ENCODE measurements around the gene TPBGL. TPM values are rescaled to one million over a fixed set of nuclear protein-coding genes. Genes with fewer than 3 reads are reported as not detected.

The TPBGL gene
- total RNA-seq, 1 experiment from 2014 or later: not detected

DNA sequence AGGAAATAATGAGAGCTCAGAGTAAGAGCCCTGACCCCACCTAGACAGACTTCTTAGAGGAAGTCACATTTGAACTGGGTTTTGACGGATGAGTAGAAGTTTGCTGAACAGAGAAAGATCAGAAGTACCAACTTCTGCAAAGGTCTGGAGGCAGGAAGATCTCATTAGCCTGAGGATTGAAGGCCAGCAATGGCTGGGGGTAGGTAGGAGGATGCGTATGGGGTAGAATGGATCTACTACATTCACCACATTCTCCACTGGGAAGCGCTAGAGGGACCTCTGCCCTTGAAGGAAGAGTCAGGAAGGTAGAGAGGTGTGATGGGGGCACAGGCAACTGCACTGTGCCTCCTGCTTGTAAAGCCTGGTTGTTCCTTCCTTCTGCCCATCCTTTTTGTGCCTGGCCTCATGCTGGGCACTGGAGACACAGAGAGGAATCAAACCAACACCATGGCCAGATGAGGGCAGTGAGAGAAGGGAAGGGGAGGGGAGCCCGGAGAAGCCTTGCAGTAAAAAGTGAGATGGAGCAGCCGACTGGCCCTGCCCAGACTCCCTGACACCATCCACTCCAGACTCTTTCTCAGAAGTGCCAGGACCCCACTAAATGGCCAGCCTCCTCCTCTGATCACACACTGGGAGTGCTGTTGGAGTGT, 4.9 kb downstream of the TPBGL start:
- DNase-seq (ENCODE audit: low read depth): no peak

- no peak for DNase-seq (ENCODE audit: low read depth)
These were observed 5.6 kb downstream of the TPBGL start for GRCh38 chr11:75246006-75246670.

- no peak for DNase-seq (ENCODE audit: low read depth)
These were observed 6.2 kb downstream of the TPBGL start for GRCh38 chr11:75246671-75247350.

DNA sequence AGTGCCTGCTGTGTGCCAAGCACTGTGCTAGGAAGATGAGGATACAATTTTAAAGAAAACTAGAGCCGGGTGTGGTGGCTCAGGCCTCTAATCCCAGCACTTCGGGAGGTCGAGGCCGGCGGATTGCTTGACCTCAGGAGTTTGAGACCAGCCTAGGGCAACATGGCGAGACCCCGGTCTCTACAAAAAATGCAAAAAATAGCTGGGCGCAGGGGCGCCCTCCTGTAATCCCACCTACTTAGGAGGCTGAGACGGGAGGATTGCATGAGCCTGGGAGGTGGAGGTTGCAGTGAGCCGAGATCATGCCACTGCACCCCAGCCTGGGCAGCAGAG, 8.3 kb downstream of the TPBGL start:
- no peak for DNase-seq (ENCODE audit: low read depth)

GRCh38 chr11:75249704-75250103, 9.1 kb downstream of the TPBGL start:
- no peak for DNase-seq (ENCODE audit: low read depth)

DNA sequence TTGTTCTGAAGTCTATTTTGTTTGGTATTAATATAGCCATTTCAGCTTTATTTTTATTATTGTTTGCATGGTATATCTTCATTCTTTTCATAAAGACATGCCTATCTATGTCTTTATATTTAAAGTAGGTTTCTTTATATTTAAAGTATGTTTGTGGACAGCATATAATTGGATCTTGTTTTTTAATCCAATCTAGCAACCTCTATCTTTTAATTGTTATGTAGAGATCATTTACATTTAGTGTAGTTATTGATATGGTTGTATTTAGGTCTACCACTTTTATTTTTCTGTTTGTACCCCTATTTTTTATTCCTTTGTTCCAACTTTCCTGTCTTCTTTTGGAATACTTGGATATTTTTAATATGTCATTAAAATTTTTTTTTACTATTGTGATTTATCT, 13.8 kb downstream of the TPBGL start:
- DNase-seq (ENCODE audit: low read depth): no peak

DNA sequence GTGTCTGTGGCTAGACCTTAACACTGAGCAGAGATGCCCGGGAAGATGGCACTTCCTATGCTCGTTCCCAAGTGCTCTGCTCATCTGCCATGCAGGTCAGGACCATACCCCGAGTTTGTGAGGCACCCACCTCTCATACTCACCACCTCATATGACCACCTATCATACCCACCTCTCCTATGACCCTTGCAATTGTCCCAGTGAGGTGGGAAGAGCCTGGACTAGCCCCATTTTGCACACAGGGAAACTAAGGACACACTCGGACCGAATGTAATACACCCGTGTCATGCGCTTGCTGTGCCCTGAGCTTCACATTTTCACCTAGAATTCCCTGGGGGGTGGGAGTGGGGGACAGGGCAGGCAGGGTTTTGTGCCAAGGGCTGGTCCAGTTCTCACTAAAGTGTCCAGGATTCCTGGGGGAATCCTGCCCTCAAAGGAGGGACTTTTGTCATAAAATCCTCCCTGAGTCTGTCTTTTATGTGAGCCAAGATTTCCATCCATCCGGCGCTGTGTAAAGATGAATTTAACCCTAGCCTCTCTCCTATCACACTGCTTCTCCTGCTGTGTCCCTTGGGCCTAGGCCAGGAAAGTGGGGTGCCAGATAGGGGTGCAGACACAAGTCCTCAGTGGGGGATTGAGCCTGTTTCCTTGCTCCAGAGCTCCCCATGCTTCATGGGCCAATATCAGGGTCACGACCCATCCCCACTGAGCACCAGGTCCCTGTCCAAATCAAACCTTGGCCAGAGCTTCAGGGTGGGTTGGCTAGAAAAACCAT, 20.0 kb downstream of the TPBGL start:
- no peak for DNase-seq (ENCODE audit: low read depth)

DNA sequence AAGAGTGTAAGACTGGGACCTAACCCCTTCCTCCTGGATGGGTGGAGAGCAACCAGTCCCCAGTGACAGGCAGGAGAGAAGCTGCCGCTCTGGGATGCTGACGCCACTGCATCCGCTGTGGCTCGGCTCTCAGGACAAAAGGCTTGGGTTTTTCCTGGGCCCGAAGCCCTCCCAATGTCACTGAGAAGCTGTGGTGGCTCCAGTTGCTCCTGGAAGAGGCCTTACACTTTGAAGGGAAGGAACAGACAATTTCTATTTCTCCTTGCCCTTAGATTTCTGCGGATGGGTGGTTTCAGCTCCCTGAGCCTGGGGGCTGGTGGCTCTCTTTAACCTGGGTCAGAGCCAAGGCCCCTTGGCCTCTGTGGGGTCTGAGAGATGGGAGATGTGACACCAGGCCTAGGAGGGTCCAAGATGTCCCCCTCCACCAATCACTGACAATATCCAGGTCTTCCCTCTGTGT, 21.4 kb downstream of the TPBGL start:
- no peak for DNase-seq (ENCODE audit: low read depth)

- DNase-seq (ENCODE audit: low read depth): no peak
These were observed 21.9 kb downstream of the TPBGL start for GRCh38 chr11:75262436-75262835.

GRCh38 chr11:75262961-75263852, 22.6 kb downstream of the TPBGL start:
- peak; percentile 27 for DNase-seq (ENCODE audit: low read depth)

- peak; percentile 30 for DNase-seq (ENCODE audit: low read depth)
These were observed 23.4 kb downstream of the TPBGL start for GRCh38 chr11:75263944-75264349.

DNA sequence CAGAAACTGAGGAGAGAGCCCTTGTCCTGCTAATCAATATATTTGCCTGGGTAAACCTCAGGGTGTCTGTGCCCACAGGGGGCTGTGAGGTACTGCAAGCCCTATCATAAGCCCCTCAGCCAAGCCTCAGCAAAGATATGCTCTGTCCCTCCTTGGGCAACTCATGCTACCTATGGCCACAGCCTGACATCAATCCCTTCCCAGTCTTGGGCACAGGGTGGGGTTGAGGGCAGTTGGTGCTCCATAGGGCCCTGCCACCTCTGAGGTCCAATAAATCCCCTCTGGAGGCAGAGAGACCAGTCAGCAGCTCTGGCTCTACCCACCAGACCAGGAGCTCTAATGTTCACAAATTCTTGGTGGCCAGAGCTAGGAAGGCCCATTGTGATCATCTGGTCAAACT, 23.8 kb downstream of the TPBGL start:
- DNase-seq (ENCODE audit: low read depth): no peak

DNA sequence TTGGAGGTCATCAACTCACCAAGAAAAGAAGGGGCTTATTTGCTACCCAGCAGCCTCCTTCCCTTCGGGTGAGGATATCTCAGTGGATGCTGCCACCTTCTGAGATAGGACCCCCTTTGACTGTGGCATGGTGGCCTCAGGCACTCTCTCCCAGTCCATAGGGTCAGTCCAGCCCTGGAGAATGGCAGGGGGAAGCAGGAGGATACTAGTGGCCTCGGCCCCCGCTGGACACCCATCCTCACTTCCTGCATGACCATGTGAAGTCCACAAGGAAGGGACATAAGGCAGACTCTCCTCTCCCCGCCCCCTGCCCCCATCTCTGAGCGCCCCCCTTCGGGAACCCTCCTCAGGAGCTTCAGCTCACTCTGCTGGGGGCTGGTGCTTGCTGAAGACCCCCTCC, 24.4 kb downstream of the TPBGL start:
- DNase-seq (ENCODE audit: low read depth): no peak

DNA sequence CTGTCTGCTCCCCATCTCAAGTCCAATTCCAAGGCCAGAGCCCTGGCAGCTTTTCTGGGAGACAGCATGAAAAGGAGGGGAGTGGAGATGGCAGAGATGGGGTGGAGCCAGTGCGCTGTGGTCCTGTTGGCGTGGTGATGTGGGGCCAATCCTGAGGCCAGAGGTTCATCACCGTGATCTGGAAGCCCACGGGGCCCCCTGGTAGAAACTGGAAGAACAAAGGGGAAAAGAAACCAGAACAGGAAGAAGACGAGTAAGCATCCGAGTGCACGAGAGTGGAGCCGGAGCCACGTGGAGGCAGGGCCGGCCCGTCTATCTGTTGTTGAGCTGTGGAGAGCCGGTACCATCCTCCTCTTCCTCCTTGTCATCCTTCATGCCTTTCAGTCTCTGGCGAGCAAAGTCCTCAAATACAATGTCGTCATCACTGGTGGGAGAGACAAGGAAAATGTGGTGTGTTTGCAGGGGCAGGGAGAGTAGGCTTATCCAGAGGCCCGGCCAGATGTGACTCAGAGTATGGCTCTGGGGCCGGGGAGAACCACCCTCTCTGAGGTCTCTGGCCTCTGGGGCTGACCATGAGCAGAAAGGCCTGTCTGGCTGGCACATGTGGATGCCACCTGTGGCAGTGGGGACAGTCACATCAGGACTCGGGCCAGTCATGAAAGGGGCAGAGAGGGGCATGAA, 25.4 kb downstream of the TPBGL start:
- no peak for DNase-seq (ENCODE audit: low read depth)

DNA sequence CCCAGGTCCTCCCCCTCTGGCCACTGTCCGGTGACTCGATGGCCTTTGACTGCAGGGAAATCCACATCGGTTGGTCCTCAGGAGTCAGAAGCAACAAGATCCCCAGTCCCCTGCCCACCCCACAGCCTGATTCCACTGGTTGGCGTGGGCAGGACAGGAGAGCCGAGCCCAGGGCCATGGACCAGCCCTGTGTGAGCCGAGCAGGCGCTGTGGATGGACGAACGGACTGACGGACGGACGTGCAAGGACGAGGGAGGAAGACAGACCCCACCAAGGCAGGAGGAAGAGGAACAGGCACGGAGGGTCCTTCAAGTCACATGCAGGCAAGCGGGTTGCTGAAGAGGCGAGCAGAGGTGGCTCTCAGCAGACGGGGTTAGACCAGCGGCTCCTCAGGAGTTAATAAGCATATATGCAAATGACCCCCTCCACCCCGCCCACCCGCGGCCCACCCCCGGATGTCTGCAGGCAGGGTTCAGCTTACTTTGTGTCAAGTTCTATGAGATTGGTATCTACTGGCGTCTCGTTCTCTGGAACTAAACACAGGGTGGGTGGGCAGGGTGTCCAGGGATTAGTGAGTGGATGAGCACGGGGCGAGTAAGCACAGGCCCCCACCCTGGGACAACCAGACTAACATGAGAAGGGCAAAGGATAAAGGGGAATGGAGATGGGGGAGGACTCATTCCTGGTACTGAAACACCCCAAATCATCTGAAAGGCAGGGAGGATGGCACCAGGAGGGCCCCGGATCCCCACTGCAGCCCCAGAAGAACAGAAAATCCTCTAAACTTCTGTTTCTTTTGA, 26.8 kb downstream of the TPBGL start:
- no peak for DNase-seq (ENCODE audit: low read depth)

DNA sequence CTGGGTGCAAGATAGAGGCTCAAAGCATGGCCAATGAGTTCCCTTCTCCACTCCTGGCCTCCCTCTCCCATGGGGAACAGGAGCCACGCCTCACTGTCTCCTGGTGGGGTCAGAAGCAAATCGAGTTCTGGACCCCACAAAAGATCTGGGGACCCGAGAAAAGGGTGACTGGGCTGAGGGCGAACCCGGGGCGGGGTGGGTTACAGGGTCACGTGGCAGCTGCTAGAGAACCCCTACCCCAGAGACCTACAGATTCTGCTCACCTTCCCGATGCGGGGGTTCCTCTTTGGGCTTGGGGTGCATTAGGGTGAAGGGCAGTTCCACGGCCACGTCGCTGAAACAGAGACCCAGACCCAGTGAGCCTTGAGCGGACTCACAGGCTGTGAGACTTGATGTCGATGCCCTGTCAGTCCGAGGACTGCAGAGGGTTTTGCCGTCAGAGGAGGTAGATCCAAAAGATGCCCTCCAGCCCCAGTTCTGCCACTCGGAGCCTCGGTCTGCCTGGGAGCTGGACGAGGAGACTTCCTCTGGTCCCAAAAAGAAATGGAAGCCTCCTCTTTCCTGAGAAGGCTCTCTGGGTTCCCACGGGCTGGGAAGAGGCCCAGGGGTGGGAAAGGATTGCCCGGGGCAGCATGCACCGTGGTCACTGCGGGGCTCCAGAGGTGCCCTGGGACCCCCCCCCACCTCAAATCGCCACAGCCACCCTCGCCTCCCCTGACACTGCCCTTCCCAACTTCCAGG, 28.2 kb downstream of the TPBGL start:
- DNase-seq (ENCODE audit: low read depth): no peak

GRCh38 chr11:75269367-75269660, 28.7 kb downstream of the TPBGL start:
- DNase-seq (ENCODE audit: low read depth): no peak

DNA sequence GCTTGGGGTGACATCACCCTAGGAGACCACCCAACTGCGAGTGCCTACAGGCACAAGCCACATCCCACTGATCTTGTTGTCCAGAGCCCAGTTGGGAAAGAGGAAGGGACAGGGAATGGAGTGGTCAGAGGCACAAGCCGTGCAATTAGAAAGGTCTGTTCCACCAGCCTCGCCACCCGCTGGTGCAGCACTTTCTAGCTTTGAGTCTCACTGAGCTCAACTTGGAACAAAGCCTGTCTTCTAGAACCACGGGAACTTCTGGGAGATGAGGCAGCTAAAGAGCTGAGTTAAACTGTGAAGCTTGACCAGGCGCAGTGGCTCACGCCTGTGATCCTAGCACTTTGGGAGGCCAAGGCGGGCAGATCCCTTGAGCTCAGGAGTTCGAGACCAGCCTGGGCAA, 29.3 kb downstream of the TPBGL start:
- DNase-seq (ENCODE audit: low read depth): no peak

GRCh38 chr11:75270896-75271418, 30.4 kb downstream of the TPBGL start:
- peak; percentile 39 for DNase-seq (ENCODE audit: low read depth)

Data from M059J (cell line).